Measurements from ENCODE around the gene MYO1G.
A peak's percentile ranks its signal among the peaks of the same experiment; 100 is the strongest.
"Not testable (repeated sequence)": the region's sequence is repeated elsewhere in the genome, so short reads cannot be mapped to it uniquely, and the experiment has no call there.

The MYO1G gene

GRCh38 chr7:44998153-44998871 lies 19.5 kb upstream of the MYO1G start:
- peak; percentile 20 for DNase-seq

DNA sequence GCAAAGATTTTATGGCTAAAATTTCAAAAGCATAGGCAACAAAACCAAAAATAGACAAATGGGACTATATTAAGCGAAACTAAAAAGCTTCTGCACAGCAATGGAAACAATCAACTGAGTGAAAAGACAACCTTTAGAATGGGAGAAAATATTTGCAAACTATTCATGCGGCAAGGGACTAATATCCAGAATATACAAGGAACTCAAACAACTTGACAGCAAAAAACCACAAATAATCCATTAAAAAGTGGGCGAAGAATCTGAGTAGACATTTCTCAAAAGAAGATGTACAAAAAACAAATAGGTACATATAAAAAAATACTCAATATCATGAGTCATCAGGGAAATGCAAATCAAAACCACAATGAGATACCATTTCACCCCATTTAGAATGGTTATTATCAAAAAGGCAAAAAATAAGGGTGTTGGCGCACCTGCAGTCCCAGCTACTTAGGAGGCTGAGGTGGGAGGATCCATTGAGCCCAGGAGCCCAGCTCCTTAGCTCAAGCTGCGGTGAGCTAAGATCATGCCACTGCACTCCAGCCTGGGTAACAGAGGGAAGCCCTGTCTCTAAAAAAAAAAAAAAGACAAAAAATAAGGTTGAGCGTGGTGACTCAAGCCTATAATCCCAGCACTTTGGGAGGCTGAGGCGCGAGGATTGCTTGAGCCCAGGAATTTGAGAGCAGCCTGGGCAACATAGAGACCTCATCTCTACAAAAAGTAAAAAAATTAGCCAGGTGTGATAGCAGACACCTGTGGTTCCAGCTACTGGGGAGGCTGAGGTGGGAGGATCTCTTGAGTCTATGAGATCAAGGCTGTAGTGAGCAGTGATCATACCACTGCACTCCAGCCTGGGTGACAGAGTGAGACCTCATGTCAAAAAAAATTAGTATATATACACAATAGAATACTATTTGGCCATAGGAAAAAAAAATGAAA lies 17.0 kb upstream of the MYO1G start:
- DNase-seq = no peak

DNA sequence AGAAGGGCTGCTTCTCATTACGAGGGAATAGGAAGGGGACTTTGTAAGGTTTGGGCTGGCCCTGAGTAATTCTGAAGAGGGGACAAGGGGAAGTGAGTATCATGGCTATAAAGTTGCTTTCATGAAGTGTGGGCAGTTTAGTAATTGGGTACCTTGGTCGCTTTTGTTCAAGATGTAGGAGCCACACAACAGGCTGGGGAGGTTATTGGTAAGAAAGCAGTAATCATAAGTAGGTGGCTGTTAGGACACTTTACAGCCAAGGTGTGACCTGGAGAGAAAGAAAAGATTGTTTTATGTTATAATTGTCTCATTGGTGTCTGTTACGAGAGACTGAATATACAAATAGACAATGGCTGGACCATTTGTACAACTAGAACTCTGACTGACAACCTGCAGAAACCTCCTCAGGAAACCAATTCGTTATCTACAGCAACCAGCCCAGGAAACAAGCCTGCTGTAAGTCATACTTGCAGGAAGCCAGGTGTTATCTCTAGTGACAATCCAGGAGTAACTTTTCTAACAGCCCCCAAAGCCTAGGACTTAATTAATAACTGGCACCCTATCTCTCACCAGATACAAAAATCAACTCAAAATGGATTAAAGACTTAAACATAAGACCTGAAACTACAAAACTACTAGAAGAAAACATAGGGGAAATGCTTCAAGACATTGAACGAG lies 16.2 kb upstream of the MYO1G start:
- DNase-seq = no peak

DNA sequence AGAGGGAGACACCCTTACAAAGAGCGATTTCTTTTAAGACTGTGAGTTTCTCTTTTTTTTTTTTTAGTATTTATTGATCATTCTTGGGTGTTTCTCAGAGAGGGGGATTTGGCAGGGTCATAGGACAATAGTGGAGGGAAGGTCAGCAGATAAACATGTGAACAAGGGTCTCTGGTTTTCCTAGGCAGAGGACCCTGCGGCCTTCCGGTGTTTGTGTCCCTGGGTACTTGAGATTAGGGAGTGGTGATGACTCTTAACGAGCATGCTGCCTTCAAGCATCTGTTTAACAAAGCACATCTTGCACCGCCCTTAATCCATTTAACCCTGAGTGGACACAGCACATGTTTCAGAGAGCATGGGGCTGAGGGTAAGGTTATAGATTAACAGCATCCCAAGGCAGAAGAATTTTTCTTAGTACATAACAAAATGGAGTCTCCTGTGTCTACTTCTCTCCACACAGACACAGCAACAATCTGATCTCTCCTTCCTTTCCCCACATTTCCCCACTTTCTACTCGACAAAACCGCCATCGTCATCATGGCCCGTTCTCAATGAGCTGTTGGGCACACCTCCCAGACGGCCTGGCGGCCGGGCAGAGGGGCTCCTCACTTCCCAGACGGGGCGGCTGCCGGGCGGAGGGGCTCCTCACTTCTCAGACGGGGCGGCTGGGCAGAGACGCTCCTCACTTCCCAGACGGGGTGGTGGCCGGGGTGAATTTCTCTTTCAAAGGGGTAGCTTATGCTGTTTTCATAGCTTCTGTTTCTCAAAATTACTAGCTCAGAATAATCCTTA lies 13.4 kb upstream of the MYO1G start:
- not testable (repeated sequence) for DNase-seq

DNA sequence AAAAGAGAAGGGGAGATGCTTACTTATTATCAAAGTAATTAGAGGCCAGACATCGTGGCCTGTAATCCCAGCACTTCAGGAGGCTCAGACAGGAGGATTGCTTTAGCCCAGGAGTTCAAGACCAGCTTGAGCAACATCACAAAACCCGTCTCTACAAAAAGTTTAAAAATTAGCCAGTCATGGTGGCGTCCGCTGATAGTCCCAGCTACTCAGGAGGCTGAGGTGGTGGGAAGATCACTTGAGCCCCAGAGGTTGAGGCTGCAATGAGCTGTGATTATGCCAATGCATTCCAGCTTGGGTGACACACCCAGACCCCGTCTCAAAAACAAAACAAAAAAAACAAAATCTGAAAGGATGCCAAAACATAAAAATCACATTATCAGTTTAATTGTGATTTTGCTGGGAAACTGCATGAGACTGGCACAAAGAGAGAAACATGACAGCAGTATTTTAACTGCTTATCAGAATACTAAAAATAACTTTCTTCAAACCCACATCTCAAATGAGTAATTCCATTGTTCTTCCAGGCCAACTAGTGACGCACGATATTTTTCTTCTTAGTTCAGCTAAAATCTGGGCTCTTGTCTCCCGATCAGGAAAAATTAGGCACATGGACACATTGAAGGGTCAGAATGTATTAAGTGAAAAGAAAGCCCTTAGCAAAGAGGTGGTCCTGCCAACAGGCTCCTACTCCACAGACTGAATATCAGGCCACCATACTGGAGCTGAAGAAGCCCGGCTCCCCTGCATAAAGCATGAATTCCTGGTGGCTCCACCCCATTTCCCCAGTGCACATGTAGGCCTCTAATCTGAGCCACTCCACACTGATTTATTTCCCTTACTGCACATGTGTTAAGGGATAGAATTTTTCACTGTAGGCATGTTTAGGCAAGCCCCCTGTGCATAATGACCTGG lies 11.6 kb upstream of the MYO1G start:
- DNase-seq = no peak

GRCh38 chr7:44989132-44989531 lies 10.3 kb upstream of the MYO1G start:
- no peak for DNase-seq

GRCh38 chr7:44988701-44989100 lies 9.9 kb upstream of the MYO1G start:
- DNase-seq = no peak

DNA sequence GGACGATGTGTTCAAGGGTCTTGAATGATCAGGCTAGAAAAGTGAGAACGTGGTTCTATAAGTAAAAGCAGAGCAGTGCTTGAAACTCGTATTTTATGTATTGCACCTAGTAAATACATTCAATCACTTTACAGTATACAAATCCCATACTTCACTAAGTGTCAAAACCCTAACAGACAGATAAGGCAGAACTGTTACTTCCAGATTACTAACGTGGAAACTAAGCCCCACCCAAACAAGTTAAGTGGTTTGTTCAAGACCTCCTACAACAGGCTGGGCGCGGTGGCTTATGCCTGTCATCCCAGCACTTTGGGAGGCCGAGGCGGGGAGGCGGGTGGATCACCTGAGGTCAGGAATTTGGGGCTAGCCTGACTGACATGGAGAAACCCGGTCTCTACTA lies 9.2 kb upstream of the MYO1G start:
- DNase-seq = no peak

DNA sequence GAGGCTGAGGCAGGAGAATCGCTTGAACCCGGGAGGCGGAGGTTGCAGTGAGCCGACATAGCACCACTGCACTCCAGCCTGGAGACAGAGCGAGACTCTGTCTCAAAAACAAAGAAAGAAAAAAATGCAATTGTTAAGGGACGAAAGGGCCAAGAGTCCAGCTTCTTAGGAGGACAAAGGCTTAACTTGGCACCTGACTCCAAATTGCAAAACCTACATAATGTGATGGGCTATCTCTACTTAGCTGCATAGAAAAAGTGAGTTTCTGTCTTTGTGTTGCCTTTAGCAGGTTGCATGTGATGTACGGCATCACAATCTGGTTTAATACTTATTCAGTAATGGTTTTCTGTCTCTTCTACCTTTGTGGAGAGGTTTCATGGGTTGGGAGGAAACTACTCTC lies 8.6 kb upstream of the MYO1G start:
- no peak for DNase-seq

GRCh38 chr7:44986218-44987053 lies 7.6 kb upstream of the MYO1G start:
- peak; percentile 93 for DNase-seq

- no peak for DNase-seq
These were observed 7.0 kb upstream of the MYO1G start for GRCh38 chr7:44985900-44986217.

DNA sequence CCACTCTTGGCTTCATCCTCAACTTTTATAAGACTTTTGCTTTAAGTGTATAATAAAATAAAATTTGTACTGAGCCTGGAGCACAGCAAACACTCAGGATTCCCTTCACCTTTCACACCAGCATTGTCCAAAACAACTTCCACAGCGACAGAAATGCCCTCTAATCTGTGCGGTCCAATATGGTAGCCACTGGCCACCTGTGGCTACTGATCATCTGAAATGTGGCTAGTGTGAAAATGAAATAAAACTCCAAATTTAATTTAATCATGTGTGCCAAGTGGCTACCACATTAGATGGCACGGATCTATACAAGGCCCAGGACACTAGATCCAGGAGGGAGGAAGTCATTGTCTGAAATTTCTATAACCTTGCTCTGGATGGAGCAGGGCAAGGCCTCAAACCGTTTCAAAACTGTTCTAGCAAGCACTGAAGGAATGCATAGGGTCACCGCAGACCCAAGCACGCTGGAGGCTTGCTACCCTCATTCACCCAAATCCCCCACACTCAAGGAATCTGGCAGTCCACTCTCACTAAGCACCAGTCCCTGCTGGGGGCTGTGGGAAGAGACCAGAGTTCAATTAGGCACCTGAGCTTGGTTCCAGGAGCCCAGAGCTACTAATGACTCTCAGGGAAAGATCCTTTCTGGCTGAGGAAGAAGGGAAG lies 6.3 kb upstream of the MYO1G start:
- DNase-seq = no peak

DNA sequence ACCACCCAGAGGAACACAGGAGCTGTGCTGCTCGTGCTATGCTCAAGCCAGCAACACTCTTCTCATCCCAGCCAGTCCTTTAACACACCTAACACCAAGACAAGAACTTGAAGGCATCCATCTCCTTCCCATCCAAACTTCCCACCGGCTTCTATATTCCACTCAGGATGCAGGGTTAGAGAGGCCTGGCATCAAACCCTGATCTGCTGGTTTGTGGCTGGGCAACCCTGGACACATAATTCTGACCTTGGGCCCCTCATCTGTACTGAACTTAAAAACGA lies 5.6 kb upstream of the MYO1G start:
- no peak for DNase-seq

DNA sequence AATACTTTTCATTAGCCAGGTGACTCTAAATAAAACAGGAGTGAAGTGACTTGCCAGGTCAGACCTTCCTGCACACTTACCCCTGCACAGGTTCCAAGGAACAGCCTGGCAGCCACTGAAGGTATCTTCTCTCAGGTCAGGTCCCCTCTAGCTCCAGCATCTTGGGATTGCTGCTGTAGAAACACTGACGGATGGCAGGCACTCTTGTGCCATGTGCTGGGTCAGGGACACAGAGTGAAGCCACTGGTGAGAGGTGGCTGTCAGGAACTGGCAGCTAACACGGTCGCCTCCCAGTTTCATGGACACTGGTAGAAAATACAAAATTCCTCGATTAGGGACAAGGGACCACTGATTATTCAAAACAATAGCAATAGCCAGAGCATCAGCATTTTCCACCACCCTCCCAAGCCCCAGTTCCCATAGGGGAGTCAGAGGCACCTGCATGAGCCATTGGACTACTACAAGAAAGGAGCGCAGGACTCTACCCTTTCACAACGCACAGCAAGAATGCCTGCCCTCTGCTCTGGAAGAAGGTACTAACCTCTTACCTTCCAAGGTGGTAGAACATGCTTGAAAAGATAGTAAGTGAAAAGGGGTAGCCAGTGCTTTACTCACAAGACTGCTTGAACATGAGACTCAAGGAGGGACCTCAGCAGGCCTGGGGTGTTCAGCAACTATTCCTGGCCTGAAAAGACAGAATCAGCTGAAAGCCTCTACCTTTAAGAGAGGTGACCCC lies 5.1 kb upstream of the MYO1G start:
- no peak for DNase-seq

DNA sequence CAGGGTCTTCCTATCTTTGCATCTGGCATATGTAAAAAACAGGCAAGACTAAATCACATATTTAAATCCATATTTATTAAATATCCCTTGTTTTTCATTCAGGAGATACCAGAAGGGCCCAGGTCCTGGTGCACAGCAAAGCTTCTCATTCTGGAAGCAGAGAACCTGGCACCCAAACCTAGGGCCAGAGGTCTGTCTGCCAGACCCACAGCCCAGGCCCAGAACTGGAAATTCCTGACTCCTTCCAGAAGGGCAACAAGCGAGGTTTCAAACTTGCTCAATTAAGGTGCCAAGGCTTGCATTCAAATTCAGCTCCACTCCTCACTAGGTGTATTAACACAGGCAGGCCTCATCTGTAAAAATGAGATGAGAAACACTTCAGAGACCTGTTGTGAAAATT lies 4.2 kb upstream of the MYO1G start:
- no peak for DNase-seq

DNA sequence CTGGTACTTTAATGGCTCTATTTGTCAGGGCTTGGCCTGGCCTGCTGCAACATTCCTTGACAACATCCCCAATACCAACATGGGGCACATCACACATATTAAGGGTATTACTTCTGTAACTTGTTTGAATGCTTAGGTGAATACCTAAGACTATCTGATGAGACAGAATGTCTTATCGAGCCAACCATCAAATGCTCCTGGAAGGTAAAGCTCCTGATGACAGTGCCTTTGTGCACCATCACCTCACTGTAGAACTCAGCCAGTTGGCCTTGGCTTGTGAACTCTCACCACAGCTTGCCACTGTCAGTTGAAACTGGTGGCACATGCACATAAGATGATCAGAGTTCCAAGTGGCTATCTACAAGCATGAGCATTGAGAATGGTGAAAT lies 3.7 kb upstream of the MYO1G start:
- DNase-seq = no peak

- no peak for DNase-seq
These were observed 2.4 kb upstream of the MYO1G start for GRCh38 chr7:44981035-44981706.

GRCh38 chr7:44980393-44981034 lies 1.7 kb upstream of the MYO1G start:
- no peak for DNase-seq

Data from SHP77 treated with DMSO at 0.1 percent for 48 hours (cell line).